SKM-1 (cell line): ENCODE results near the gene AGPAT4.
"Not testable (repeated sequence)": the region's sequence is repeated elsewhere in the genome, so short reads cannot be mapped to it uniquely, and the experiment has no call there.

ENCODE experiments used
- DNase-seq: peaks from one replicate; lab custom pipeline; 2025; ENCODE audit not compliant: unreplicated experiment; lab: John Stamatoyannopoulos, UW

AGPAT4 gene

DNA sequence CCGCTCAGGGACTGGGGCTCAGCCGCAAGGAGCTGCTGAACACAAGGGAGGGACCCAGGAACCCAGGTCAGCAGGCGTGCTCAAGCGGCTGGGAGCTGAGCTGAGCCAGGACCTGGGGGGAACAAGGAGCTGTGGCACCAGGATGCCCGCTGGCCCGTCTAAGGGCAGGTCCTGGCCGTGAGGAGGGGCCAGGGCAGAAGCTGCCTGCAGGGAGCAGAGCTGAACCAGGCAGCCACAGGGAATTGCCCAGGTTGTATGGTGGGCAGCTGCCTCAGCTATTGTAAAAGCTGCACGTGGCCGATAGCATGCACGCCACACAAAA, 133.3 kb downstream of the AGPAT4 start:
- DNase-seq: no peak

DNA sequence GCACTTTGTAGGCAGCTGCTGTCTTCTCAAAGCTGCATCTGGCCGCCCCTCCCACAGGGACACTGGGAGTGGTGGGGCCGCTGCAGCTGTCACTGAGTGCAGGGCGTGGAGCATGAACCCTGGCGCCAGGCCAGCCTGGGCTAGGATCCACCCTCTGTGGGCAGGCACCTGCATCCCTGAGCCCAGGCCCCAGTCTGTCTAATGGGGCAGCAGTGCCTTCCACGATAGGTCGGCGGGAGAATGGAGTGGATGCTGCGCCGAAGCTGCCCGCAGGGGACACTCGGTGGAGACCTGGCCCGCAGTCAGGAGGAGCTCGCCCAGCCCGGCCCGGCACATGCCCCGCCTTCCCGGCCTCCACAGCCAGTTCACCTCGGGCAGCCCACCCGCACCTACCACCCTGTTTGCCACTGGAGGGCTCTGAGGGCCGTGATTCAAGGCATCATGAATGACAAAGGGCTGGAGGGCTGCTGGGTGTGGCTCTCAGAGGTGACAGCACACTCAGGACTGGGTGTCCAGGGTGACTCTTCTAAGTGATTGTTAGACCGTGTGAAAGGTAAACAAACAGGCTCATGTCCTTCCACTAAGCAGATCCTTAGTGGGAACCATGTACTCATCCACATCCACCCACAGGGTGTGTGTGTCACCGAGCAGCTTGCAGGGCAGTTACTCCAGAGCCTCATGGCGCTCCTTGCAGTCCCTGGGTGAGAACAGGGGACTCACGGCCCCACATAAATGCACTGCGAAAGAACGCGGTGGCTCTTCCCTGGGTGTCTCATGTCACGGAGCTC, 133.9 kb downstream of the AGPAT4 start:
- no peak for DNase-seq

DNA sequence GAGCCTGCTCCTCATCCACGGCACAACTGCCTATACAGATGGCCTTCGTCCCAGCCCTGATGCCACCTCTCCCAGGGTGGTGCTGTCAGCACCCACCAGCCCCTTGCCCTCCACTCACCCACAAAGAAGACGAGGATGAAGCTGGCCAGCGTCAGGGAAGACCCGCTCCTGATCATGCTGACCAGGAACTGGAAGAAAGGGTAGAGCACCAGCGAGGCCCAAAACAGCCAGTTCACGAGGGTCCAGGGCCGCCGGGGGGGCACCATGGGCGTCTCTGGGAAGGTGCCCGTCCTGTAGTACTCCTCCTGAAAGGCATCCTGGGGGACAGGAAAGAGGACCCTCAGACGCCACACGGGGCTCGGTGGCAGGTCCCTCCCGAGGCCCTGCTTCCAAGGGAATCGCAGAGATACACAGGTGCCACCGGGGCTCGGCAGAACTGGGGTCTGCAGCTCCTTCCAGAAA, 134.5 kb downstream of the AGPAT4 start:
- no peak for DNase-seq

DNA sequence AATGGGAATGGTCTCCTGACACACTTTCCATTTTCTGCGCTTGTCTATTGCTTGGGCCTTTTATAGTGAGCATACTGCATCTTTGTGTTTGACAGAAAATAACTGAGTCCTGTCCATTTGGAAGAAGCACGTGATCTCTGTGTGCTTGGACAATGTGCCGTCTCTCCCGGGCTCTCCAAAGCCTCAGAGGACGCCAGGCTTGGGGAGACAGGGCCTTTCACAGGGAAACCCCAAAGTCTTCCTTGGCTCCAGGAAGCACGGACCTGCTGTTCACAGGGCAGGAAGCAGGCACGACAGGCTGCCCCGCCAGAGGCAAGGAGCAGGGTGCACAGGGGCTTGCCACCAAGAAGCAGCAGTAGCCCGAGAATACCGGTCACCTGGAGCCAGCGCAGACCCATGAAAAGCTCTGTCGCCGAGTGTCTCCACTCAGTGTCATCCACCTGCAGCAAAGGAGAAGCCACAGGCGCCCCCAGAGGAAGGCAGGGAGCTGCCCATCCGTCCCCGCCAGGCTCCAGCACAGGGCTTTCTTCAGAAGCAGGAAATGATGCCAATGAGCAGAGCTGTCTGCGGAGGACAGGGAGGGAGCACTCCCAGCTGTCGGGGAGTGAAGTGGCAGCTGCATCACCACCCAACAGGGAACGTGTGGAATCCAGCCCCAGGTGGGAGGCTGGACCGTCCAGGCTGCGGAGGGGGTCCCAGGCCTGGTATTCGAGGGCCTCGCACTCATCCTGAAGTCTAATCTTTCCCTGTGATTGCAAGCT, 135.1 kb downstream of the AGPAT4 start:
- DNase-seq: no peak

DNA sequence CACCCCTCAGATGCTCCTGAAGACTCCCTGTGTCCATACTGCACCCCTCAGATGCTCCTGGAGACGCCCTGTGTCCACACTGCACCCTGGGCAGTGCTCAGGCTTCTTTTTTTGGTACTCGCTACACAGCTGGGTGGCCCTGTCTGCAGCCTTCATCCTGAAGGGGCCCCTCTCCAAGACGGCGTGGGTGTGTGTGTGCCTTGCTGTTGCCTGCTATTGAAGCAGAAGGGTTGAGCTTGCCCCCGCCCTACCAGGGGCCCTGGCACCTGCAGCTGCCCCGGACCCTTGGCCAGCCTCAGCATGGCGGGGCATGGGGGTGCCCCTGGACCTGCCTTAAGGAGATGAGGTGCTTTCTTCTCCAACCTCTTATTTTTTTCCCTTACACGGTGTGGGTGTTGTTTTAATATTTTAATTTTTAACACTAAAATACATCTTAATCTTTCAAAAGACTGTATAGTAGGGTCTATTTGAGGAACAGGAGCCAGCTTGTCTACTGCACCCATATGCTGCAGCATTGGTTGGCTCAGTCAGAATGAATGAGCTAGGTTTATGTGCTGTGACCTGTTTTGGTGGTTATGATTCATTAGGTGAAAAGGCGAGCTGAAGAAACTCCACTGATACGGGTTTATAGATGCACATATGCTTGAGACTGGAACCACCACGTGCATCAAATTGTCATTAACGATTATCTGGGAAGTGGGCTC, 135.9 kb downstream of the AGPAT4 start:
- DNase-seq: no peak

DNA sequence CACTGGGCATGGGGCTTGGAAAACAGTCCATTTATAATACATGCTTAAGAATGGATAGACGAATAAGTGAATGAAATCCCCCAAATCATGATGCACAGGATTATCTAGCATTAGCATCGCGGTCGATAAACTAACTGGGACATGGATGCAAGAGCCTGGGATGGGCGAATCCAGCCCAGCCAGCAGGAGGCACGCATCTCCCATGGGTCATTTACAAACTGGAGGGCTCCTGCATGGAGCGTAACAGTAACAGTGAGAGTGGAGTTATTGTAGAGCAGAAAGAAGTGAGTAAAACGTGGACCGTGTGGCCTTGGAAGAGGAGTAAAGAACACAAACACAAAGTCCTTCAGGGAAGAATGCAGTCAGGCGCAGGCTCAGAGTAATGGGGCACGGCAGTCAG, 136.5 kb downstream of the AGPAT4 start:
- DNase-seq: no peak

DNA sequence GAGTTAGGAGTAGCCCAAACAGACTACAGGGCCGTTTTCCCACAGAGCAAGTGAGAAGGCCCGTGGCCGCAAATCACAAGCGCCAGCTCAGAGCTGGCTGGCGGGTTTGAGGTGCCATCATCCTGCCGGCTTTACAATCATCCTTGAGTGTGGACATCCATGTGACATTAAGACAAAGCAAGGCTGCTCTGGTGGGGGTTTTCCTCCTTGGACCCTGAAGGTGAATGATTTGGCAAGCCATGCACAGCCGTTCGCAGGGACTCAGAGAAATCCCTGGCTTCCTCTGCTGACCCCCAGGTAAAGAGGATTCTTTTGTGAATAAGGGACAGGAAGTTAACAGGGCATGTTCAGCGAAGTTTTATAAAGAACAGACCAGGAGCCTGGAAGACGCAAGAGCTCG, 137.2 kb downstream of the AGPAT4 start:
- no peak for DNase-seq

DNA sequence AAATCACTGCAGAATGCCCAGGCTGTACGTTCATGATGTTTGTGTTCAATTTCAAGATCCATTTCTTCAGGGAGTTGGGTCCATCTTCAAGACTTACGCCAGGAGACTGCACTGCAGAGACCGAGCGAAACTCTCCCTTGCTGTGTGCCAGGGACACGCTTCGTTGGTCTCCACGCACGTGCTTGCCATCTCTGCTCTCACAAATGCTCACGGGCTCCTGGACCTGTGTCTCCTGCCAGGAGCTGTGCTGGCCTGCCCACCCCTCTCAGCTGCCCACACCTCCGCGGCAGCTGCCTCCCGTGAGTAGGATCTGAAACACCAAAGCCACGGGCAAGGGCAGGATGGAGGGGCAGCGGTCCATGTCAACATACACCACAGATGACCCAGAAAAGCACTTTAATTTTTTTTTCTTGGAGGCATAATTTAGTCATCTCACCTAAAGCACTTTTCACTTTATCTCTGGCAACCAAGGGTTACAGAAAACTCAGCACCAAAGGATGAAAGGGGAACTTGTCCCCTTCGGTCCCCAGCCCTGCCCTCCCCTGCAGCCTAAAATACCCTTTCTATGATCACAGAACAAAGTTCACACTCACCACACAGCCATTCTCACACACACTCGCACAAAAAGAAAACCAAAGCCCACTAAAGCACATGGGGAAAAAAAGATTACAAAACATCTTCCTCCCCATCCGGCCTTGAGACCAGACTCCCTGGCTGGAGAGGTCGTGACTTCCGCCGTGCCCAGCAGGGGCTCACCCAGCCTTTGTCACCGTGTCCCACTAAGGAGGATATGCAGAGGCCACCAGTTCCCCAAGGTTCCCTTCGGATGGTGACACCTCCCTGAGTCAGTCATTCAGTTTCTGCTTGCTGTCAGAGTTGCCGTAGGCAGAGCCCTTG, 137.9 kb downstream of the AGPAT4 start:
- no peak for DNase-seq

DNA sequence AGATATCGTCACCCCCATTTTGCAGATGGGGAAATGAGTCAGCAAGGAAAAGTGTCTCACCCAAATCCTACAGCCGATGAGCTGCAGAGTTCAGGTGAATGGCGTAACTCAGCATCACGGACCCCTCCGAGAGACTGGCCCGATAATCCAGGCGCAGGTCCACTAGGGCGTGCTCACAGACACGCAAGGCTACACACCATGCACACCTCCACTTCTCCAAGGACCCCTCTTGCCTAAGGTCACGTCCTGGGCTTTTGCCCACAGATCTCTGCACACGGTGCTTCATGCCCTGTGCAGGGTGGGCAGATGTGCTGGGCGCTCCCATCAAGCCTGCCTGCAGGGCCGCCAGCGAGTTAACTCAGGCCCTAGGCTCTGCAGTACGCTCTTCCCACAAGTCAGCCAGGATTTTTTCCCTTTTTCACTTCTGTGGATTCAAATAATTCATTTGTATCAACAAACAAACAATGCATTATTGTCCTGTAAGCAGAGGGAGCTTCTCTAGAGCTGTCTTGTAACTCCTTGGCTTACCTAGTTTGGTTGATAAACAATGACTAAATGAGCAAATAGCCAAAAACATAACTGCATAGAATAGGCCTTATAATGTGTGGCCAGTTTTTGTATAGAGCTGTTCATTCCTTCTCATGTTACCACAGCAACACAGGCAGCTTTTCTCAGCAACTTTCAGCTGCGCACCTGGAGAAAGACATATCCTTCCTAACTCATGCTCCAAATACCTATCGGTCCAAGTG, 139.1 kb downstream of the AGPAT4 start:
- DNase-seq: no peak

DNA sequence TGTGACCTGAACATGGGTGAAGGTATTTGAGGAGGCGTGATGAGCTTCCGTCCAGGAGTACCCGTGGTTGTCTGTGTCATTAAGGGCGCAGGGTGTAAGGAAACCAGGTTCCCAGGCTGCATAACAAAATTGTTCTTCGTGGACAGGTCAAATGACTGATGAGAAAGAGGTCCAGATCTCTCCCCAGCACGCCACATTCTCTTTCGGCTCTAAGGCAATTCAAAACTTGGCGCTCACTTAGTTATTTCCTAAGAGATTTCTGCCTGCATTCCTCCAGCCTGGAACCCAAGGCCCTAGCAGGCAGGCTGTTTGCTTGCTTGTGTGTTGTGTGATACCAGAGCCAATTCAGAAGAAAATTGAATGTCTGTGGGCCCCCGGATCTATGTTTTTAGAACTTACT, 139.9 kb downstream of the AGPAT4 start:
- DNase-seq: no peak

DNA sequence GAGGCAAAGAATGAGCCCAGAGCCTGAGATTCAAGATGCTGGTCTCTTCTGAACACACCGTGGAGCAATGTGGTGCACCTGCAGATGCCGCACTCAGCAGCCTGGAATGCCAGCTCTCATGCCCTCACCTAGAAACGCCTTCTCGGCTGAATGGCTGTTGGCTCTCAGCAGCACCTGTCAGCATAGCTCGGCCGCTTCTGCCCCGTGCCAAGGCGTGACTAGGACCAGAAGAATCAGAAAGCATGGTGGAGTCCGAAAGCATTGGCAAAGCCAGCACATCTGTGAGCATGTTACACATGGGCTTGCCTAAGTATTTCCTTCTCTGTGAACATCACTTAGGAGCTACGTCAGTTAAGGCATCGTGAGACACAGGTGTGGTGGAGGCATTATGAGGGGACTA, 141.5 kb downstream of the AGPAT4 start:
- DNase-seq: no peak

DNA sequence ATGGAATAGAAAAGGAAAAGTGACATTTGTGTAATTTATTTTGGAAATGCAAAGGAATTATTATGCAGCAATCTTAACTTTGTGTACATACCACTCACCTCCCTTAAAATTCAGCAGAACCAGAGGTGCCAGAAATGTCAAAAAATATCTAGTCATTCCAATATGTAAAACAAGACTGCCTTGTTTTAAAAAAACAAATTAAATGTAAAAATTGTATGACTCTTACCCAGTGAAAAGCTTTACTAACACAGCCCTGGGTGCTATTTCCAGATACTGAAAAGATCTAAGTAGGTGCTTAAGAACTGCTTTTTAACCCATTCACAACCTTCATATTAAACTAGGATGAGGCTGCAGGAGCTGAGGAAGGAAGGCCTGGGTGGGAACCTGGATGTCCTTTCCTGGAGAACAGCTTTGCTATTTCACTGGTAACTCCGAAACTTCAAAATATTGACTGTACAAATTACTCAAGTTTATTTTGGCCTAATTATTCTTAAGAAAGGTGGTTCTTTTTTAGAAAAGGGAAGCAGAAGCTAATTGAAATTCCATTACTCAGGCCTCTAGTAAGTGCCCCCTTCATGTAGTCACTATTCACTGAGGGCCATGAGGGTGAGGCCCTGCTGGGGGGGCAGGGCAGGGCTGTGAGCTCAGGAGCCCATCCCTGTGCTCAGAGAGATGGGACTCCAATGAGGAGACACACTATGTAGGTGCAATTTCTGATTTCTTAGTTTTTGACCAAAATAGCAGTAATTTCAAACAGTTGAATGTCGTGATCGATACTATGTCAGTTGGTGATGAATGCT, 142.7 kb downstream of the AGPAT4 start:
- no peak for DNase-seq

DNA sequence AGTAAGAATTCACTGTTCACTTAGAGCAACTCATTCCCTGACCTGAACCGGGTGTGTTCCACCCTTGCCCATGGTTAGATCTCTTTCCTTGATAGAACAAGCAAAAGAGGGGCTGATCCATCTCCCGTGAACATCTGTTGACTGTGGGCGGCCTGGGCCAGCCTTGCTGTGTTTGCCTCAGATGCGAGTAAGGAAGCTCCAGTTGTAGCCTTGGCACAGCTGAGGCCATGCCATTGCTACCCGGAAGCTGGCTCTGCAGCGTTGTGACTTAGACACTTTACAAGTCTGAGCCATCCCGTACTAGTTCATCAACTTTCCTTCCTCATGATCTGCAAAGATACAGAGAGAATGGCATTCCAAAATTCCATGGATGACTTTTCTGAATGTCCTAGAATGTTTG, 143.3 kb downstream of the AGPAT4 start:
- no peak for DNase-seq

DNA sequence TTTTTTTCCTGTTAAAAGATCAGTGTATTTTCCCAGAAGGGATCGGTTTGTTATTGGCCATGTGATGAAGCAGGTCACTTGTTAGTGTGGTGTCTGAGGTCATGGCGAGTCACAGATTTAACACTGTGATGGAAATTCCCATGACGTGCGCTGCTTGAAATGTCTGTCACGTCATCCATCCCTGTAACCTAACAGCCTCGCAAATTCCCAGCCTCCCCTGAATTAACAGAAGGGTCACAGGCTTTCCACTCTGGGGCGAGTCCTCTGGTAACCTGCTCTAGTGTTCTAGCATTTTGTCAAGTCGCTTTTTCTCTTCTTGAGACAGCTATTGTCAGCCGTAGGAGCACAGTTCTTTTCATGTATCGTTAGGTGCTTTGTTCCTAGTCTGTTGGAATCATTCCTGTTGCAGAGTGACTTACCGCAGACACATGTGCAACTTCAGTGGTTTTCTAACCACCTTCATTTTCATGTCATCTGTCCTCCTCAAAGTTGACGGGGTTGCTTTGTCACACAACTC, 145.1 kb downstream of the AGPAT4 start:
- DNase-seq: no peak

DNA sequence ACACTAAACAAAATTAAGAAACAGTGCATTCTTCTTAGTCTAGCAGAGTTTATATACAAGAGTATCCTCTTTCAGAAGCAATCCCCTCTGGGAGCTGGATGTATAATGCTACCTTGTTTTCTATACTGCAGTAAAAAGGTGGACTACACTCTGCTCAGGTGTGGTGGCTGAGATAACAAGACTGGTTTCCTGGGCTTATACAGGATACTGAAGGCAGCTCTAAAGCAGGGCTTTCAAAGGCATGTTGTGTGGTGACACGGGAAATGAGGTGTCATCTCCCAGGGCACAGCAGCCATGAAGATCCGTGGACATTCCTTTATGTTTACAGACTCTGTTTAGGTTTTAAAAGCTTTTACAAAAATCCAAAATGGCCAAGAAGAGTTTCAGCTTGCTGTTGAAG, 145.6 kb downstream of the AGPAT4 start:
- no peak for DNase-seq

DNA sequence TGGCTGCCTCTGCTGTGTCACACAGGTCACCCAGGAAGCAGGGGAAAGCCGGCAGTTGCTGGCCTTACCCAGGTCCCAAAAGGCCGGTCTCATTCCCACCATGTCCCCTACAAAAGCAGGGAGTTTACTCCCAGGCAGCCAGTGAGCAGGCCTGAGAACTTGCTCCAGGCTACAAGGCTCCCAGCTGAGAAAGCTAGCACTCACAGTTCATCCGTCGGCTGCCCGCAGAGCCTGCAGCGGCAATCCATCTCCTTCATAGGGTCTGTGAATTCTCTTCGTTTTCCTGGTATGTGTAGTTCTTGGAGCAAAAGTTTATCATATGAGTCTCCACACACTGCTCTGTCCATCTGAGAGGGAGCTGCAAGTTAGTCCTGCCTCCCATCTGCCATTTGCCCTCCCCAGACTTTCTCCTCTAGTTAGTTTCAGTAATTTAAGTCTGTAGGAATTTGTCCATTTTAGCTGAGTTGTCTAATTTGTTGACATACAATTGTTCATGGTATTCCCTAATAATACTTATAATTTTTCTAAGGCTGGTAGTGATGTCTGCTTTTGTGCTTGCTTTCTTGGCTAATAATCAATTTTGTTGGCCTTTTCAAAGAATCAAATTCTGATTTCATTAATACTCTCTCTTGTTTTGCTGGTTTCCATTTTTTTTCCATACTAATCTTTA, 146.7 kb downstream of the AGPAT4 start:
- DNase-seq: no peak

DNA sequence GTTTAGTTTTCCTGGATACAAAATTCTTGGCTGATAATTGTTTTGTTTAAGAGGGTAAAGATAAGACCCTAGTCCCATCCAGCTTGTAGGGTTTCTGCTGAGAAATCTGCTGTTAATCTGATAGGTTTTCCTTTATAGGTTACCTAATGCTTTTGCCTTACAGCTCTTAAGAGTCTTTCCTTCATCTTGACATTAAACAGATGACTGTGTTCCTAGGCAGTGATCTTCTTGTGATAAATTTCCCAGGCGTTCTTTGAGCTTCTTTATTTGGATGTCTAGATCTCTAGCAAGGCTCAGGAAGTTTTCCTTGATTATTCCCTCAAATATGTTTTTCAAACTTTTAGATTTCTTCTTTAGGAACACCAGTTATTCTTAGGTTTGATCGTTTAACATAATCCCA, 148.3 kb downstream of the AGPAT4 start:
- DNase-seq: no peak

DNA sequence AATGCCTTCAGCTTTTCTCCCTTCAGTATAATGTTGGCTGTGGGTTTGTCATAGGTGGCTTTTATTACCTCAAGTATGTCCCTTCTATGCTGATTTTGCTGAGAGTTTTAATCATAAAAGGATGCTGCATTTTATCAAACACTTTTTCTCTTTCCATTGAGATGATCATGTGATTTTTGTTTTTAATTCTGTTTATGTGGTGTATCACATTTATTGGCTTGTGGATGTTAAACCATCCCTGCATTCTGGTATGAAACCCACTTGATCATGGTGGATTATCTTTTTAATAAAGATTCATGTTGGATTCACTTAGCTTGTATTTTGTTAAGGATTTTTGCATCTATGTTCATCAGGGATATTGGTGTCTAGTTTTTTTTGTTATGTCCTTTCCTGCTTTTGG, 150.5 kb downstream of the AGPAT4 start:
- not testable (repeated sequence) for DNase-seq

DNA sequence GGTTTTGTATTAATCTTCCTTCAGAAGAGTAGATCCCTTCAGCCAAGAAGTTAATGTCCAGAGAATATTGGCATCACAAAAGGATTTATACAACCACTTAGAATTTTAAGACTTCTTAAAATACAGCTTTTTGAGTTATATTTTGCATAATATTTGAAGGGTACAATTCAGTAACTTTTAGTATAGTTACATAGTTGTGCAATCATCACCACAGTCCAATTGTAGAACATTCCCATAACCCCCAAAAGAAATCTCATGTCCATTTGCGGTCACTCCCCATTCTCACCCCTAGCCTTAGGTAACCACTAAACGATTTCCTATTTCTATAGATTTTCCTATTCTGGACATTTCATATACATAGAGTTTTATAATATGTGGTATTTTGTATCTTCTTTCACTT, 155.9 kb downstream of the AGPAT4 start:
- DNase-seq: no peak
